GM13976 (cell line): Measurements from ENCODE around the gene HPCA.

Source experiments
- DNase-seq: peaks from one replicate; pipeline ENCODE4 v3.0.0; 2012; ENCODE audit warnings: low spot score
- CTCF ChIP-seq: IDR thresholded peaks from 2 replicates; pipeline ENCODE4 v1.5.1; 2012; ENCODE audit warnings: borderline replicate concordance, mild to moderate bottlenecking; ENCODE audit not compliant: insufficient read depth; ENCODE audit errors: extremely low read depth, missing control alignments, control extremely low read depth
- in situ Hi-C: fragments of 300-500 bp; cut with MboI; formaldehyde crosslinking; loops from one replicate; pipeline ENCODE4 v1.12.0; 2022; ENCODE audit warnings: low sequenced_read_pairs, mixed read lengths, inconsistent platforms; ENCODE audit not compliant: unreplicated experiment

HPCA gene

GRCh38 chr1:32871364-32872191 is 14.7 kb upstream of the HPCA start:
- in situ Hi-C loops: no loop called here
- TF ChIP-seq CTCF: no peak
- peak; percentile 25 for DNase-seq

DNA sequence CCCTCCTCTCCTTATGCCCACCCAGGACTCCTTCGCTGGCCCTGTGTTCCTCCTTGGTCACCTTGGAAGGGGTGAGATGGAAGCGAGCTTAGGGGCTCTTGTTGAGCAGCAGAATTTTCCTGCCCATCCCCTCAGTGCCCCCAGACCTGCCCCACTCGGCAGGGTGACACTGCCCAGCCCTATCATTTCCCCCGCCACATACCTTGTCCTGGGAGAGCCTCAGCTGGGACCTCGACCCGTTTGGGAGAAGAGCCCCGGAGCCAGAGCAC is 14.2 kb upstream of the HPCA start:
- in situ Hi-C loops: no loop called here
- TF ChIP-seq CTCF: no peak
- DNase-seq: peak; percentile 28

DNA sequence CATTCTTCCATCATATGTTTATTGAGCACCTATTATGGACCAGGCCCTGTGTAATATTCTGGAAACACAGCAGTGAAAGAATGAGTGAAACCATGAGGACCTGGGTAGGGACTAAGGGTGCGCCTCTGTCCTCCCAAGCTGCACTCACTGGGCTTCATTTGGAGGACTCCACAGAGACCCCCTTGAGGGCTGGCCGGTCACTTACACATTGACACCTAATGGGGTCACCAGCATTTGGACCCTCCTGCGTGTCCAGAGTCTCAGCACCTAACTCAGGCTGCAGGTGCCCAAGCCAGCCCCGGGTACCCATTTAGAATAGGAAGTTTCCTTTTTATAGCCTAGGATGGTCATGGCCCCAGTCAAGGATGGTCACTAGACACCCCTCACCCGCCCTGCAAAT is 12.8 kb upstream of the HPCA start:
- no peak for TF ChIP-seq CTCF
- no peak for DNase-seq
- in situ Hi-C loops: no loop called here

GRCh38 chr1:32874860-32875752 is 11.2 kb upstream of the HPCA start:
- peak; percentile 54 for DNase-seq
- TF ChIP-seq CTCF: no peak
- in situ Hi-C loops: no loop called here

DNA sequence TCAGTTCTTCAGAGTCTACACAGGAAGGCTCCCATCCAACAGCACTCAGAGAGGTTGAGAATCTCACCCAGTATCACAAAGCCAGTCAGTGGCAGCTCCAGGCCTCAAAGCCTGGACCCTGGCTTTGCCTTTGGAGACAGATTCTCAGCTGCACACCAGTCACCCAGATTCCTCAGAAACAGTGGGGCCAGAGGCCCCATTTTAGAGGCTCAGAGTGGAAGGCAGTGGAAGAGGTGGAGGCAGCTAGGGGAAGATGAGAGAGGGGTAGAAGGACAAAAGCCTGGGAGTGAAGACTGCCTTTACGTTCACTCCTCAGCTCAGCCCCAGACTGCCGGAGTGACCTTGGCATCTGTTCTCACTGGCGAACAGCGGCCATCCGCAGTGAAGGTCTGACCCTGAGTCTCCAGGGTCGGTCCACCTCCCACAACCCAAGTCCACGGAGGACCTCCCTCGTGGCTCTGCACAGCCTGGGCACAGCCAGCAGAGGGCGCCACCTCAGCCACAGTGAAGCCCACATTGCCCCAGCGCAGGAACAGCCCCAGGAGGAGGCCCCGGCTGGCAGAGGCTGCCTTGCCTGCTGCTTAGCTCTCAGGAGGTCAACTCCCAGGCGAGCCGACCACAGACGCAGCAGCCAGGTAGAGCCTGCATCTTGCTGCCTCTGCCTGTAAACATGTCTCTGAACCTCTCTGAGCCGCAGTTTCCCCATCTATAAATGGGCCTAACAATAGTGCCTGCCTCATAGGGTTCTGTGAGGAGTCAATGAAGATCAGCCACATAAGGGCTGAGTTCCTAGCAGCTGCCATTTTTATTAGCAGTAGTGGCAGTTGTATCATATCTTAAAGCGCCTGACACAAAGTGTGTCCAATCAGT is 9.7 kb upstream of the HPCA start:
- peak; percentile 90 for TF ChIP-seq CTCF
- in situ Hi-C loops: no loop called here
- peak; percentile 86 for DNase-seq
